NCI-H345 treated with DMSO at 0.1 percent for 48 hours (cell line): ENCODE results near the gene CALML3.

Experiments
- DNase-seq: peaks from one replicate; lab custom pipeline; 2025; ENCODE audit not compliant: unreplicated experiment; lab: John Stamatoyannopoulos, UW

The CALML3 gene

DNA sequence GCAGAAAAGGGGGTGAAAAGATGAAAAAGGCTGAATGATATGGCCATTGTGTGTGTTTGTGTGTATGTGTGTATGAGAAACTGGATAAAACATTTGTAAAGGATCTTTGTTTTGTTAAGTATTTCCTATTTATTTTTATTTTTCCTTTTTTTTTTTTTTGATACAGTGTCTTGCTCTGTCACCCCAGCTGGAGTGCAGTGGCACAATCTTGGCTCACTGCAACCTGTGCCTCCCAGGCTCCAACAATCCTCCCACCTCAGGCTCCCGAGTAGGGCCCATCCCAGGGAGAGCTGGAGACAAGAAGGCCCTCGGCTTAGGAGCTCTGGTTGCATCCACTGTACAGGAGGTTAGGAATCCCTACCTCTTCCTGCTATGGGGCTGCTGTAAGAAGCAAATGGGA lies 18.5 kb upstream of the CALML3 start:
- no peak for DNase-seq

DNA sequence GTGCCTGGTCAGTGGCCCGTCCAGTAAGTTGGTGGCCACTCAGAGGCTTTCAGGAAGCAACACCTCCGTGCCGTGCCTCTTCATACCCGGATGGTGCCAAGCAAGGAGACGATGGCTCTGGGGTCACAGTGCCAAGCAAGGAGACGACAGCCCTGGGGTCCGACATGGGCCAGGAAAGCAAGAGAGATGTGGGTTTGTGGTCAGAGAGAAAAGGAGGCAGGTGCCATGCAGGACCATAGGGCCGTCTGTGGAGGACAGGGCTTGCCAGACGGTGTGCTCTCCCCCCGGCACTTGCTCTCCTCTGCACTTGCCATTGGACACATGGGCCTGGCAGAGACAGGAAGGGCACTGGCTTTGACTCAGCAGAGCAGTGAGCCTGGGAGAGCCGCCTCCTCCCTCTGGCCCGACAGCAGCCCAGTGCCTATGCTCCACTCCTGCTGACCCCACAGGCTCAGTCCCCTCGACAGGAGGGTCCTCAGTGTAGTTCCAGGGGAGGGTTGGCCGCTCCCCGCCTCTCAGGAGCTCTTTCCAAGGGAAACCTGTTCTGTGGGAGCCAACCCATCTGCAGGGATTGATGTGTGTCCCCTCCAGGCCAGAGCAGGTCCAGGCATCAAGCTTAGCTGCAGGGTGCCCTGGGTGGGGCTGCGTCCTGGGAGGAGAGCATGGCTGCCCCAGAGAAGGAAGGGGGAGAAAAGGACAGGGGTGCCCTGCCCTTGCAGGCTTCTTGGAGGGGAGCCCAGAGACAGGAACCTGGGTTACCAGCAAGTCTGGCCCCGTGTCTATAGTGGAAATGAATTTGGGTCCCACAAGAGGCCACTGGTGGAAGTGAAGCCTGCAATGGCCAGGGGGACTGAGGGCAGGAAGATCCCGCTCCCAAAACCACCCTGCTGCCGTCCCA lies 17.8 kb upstream of the CALML3 start:
- DNase-seq: no peak

- no peak for DNase-seq
Measured at GRCh38 chr10:5507649-5508131, 17.1 kb upstream of the CALML3 start.

DNA sequence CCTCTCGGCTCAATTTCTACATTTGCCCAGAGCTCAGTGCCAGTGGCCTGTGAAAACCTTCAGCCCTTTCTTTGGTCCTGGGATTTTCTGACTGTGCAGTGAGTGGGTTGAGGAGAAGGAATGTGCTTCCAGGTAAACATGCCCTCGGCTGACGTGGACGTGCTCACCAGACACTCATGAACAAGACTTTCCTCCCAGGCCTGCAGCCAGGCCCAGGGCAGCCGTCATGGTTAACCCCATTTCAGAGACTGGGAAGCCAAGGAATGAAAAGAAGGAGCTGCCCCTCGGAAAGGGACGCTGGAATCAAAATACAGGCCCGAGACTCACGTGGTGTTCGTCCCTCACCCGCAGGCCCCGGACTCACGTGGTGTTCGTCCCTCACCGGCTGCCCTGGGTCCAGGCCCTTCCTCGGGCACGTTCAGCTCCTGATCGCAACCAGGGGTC lies 16.6 kb upstream of the CALML3 start:
- DNase-seq: no peak

GRCh38 chr10:5508786-5509185 lies 16.0 kb upstream of the CALML3 start:
- DNase-seq: no peak

DNA sequence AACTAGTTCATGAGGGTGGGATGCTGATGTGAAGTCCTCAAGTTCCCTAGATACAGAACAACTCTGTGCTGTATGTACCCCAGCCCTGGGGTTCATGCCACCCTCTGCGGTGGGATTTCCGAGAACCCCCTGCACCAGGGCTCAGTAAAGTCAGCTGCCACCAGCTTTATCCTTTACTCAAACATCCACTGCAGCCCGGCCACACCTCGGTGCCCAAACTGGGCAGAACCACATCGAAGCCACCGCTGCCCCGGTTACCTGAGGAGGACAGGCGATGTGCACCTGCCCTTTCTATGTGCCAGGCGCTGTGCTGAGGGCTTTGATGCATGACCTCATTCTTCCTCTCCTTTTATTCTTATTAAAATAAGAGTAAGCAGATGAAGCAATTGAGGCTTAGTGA lies 15.5 kb upstream of the CALML3 start:
- DNase-seq: no peak

GRCh38 chr10:5509691-5510090 lies 15.1 kb upstream of the CALML3 start:
- no peak for DNase-seq

GRCh38 chr10:5510281-5511072 lies 14.3 kb upstream of the CALML3 start:
- no peak for DNase-seq

- DNase-seq: no peak
Measured at GRCh38 chr10:5511231-5511884, 13.4 kb upstream of the CALML3 start.

DNA sequence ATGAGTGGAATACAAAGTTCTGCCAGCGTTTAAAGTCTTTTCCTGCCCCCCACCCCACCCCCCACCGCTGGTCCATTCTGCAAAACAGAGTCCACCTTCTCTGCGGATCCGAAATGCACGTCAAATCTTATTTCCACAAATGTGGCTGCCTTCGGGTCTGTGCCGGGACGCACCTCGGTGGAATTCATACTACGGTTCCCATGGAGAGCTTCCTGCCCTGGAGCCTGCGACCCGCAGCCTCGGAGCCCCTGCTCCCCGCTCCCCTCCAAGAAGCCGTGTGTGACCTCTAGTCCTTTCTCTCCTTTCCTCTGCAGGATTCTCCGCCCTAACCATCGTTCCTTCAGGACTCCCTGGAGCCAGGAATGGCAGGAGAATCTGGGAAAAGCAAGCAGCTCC lies 12.9 kb upstream of the CALML3 start:
- DNase-seq: no peak

GRCh38 chr10:5512331-5512730 lies 12.4 kb upstream of the CALML3 start:
- no peak for DNase-seq

- no peak for DNase-seq
Measured at GRCh38 chr10:5512881-5513612, 11.7 kb upstream of the CALML3 start.

DNA sequence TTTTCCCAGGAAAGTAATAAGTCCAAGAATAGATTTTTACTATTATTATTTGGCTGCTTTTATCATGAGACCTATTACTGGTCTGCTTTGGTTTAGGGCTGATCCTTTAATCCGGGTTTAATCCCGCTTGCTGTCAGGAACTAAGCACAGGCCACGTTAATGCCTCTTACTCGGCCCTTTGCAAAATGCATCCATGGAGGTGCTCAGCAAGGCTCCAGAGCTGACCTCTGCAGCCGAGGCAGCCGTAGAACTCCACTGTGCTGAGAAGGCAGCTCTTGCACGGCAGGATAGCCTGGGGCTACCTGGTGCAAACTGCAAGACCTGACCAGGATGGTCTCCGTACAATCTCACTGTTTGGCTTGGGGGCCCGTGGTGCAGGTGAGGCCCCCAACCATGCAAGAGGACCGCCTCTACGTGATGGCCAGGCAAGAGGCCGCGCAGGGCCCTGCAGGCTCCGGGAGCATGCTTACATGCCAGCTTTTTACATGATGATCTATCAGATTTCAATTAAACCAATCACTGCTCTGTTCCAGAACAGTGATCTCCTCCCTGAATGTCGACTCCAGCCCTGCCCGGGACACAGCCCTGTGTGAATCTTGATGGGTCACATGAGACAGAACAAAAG lies 10.4 kb upstream of the CALML3 start:
- DNase-seq: no peak

GRCh38 chr10:5515948-5516761 lies 8.6 kb upstream of the CALML3 start:
- DNase-seq: no peak

- no peak for DNase-seq
Measured at GRCh38 chr10:5517546-5517945, 7.2 kb upstream of the CALML3 start.

GRCh38 chr10:5518143-5518542 lies 6.6 kb upstream of the CALML3 start:
- DNase-seq: peak; percentile 74

DNA sequence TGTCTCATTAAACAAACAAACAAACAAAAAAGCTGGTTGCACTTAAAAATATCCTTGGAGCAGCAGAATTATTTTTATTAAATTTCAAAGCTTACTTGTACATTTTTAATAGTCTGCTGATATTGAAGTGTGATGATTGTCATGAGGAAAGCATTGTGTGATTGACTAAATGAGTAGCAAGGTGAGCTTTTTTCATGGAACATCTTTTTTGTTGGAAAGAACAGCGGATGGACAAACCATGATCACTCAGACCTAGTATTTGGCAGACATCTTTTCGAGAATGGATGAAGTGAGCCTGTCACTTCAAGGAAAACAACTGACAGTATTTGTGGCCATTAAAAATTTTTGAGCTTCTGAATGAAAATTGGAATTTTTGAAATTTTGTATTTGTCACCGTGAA lies 5.7 kb upstream of the CALML3 start:
- DNase-seq: no peak

GRCh38 chr10:5522913-5523560 lies 1.7 kb upstream of the CALML3 start:
- DNase-seq: no peak
